Transverse colon (tissue), 3 donors: ENCODE data around the gene NQO2.

Experiments
- CTCF ChIP-seq, 5 experiments: fragments of 200-600 bp in 3 of 5; fragments of 450-650 bp in 2 of 5; sonication (generic) in 3 of 5; IDR thresholded peaks; 1 replicate in 2 of 5; 2 replicates in 3 of 5; pipeline ENCODE4 v1.5.1; 2016 to 2017; ENCODE audit warnings: antibody characterized with exemption in 5 of 5, inconsistent platforms in 3 of 5, mild to moderate bottlenecking in 2 of 5, moderate library complexity in 1 of 5
- EP300 ChIP-seq: sonication (generic); formaldehyde crosslinking; IDR thresholded peaks from one replicate; pipeline ENCODE4 v1.6.1; 2017; ENCODE audit warnings: antibody characterized with exemption, low read depth
- POLR2A ChIP-seq: fragments of 450-650 bp; IDR thresholded peaks from one replicate; pipeline ENCODE4 v1.6.1; 2016; ENCODE audit warnings: antibody characterized with exemption, mild to moderate bottlenecking, moderate library complexity

DNA sequence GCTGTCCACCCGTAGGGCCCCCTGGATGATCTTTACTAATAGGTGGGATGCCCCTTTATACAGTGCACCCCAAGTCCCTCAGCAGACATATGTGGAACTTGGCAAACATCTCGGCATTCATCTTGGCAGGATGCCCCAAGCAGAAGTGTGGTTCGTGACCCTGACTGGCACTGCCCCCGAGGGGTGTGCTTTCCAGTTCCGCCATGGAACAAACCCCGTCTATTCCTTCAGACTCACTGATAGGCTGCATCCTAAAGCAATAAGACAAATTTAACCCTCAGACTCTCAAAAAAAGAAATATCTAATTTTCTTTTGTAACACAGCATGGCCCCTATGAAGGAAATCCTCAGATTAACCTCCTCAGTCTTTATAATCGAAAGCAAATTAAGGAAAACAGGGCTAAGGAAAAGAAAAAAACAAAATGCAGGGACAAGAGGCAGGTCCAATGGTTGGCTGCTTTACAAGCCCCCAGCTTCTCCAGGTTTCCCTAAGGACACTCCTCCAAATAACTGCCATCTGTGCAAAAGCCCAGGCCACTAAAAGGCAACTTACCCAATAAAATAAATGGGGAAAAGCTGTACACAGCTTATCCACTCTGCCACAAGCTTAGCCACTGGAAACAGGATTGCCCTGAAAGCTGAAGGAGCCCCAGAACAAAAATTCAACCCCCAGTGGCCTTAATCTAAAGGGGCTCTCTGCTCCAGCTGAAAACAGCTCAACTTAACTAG lies 38.1 kb downstream of the NQO2 start:
- TF ChIP-seq CTCF (IDR thresholded peaks at IDR 0.05) (no peak), POLR2A (no peak), EP300 (no peak)
